PFSK-1 (cell line): ENCODE data around the gene OBSL1.

ENCODE experiments used
- FOXP2 ChIP-seq: optimal IDR thresholded peaks from 2 replicates; pipeline ENCODE3; 2011; ENCODE audit warnings: borderline replicate concordance, control low read depth, inconsistent platforms; ENCODE audit not compliant: insufficient read depth; ENCODE audit errors: extremely low read length, extremely low read depth
- POLR2AphosphoS5 ChIP-seq: IDR thresholded peaks from 2 replicates; pipeline ENCODE4 v1.6.1; 2012; ENCODE audit warnings: low read depth, mild to moderate bottlenecking, control low read depth, low read length, moderate library complexity
- SIN3A ChIP-seq: IDR thresholded peaks from 2 replicates; pipeline ENCODE4 v1.6.1; 2012; ENCODE audit warnings: mild to moderate bottlenecking, low read length, moderate library complexity, borderline replicate concordance; ENCODE audit not compliant: insufficient read depth
- TAF1 ChIP-seq: IDR thresholded peaks from 2 replicates; pipeline ENCODE4 v1.6.1; 2012; ENCODE audit warnings: low read length, control low read depth, borderline replicate concordance; ENCODE audit not compliant: insufficient read depth
- TF ChIP-seq, protein P1 (sequence below), 2 experiments: IDR thresholded peaks; 2 replicates each; pipeline versions ENCODE4 v1.6.1 to v1.8.0; 2011 to 2012; ENCODE audit warnings: low read depth in 2 of 2, low read length in 2 of 2, control low read depth in 1 of 2, inconsistent platforms in 1 of 2, mild to moderate bottlenecking in 1 of 2, moderate library complexity in 1 of 2; ENCODE audit not compliant: insufficient read depth in 1 of 2

Gene OBSL1

DNA sequence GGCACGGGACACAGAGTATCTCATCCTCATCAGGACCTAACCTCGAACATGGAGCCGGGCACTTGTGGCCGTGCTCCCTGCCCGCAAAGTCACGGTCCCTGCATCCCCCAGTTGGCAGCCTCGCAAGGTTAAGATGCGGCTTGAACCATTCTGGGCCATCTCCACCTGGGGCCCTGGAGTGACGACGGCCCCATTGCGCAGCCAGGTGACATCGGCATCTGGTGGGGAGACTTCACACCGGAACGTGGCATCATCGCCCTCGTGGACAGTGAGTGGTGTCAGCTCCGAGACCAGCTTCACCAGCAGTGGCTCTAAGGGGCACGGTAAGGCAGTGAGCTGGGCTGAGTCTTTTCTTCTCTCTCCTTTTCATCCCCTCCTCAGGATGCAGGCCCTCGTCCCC, 14.9 kb downstream of the OBSL1 start:
- TF ChIP-seq SIN3A (no peak), POLR2AphosphoS5 (no peak), FOXP2 (no peak), TAF1 (no peak)
- TF ChIP-seq, protein P1, sequence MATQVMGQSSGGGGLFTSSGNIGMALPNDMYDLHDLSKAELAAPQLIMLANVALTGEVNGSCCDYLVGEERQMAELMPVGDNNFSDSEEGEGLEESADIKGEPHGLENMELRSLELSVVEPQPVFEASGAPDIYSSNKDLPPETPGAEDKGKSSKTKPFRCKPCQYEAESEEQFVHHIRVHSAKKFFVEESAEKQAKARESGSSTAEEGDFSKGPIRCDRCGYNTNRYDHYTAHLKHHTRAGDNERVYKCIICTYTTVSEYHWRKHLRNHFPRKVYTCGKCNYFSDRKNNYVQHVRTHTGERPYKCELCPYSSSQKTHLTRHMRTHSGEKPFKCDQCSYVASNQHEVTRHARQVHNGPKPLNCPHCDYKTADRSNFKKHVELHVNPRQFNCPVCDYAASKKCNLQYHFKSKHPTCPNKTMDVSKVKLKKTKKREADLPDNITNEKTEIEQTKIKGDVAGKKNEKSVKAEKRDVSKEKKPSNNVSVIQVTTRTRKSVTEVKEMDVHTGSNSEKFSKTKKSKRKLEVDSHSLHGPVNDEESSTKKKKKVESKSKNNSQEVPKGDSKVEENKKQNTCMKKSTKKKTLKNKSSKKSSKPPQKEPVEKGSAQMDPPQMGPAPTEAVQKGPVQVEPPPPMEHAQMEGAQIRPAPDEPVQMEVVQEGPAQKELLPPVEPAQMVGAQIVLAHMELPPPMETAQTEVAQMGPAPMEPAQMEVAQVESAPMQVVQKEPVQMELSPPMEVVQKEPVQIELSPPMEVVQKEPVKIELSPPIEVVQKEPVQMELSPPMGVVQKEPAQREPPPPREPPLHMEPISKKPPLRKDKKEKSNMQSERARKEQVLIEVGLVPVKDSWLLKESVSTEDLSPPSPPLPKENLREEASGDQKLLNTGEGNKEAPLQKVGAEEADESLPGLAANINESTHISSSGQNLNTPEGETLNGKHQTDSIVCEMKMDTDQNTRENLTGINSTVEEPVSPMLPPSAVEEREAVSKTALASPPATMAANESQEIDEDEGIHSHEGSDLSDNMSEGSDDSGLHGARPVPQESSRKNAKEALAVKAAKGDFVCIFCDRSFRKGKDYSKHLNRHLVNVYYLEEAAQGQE (IDR thresholded peaks at IDR 0.05; ENCODE audit: insufficient read depth in 1 of 2, low read depth in 2 of 2, low read length in 2 of 2), result no peak

DNA sequence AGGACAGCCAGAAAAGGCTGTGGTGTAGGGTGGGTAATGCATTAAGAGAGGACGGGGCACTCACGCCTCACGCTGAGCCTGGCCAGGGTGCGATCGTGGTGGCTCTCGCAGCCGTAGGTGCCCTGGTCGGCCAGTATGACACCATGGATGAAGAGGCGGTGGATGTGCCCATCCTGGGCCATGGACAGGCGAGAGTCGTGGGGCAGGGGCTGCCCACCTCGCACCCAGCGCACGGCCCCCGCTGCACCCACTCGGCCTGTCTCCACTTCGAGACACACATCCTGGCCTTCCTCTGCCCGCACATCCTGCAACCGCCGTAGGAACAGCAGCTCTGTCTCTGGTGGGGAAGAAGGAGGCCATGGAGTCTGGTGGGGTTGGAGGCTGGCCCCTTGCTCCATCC, 15.4 kb downstream of the OBSL1 start:
- TF ChIP-seq, protein P1 (IDR thresholded peaks at IDR 0.05; ENCODE audit: insufficient read depth in 1 of 2, low read depth in 2 of 2, low read length in 2 of 2), result no peak
- no peak for TF ChIP-seq SIN3A
- no peak for TF ChIP-seq FOXP2
- no peak for TF ChIP-seq TAF1
- TF ChIP-seq POLR2AphosphoS5, result no peak

DNA sequence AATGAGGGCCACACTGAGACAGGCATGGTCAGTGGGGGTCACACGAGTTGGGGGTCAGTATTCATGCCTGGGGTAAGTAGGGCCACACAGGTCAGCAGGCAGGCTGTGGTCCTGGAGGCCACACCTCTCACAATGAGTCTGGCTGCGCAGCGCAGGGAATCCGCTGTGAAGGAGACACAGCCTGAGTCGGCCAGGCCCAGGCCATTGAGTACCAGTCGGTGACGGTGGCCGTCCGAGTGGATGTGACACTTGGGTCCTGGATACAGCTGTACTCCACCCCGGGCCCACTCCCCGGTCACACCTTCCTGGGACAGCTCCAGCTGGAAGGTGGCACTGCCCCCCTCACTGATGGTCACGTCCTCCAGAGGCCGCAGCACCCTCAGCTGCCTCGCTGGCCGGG, 17.0 kb downstream of the OBSL1 start:
- no peak for TF ChIP-seq SIN3A
- no peak for TF ChIP-seq FOXP2
- no peak for TF ChIP-seq POLR2AphosphoS5
- no peak for TF ChIP-seq TAF1
- TF ChIP-seq, protein P1 (IDR thresholded peaks at IDR 0.05; ENCODE audit: insufficient read depth in 1 of 2, low read depth in 2 of 2, low read length in 2 of 2), result no peak

DNA sequence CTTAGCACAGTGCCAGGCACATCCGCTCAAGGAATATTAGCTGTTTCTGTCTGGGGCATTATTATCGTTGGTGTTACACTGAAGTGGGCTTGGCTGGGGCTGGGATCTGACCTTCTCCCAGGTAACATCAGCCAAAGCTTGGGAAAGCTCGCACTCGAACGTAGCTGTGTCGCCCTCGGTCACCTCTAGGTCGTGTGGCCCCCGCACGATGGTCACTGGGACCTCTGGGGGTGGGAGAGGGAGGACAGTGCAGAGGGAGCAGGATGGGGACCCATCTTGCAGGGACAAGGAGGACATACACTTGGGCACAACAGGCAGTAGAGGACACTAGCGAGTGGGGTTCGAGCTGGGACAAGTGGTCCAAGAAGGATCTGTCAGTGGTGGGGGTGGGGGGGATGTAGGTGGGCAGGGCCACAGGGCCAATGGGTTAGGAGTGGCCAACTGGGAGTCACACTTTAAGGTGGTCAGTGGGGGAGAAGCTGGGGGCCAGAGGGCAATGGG, 17.8 kb downstream of the OBSL1 start:
- TF ChIP-seq TAF1, result no peak
- TF ChIP-seq SIN3A, result no peak
- TF ChIP-seq, protein P1 (IDR thresholded peaks at IDR 0.05; ENCODE audit: insufficient read depth in 1 of 2, low read depth in 2 of 2, low read length in 2 of 2), result no peak
- TF ChIP-seq FOXP2, result no peak
- TF ChIP-seq POLR2AphosphoS5, result no peak

DNA sequence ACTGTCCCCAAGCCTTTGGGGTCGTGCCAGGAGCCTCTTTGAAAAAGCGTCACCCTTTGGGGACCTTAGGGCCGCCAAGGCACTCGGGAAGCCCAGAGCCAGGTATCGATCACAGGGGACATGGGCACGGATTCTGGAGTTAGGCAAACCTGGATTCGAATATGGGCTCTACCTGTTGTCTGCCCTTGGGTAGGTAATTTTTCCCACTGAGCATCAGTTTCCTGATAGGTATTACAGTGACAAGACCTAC, 18.2 kb downstream of the OBSL1 start:
- TF ChIP-seq, protein P1 (IDR thresholded peaks at IDR 0.05; ENCODE audit: insufficient read depth in 1 of 2, low read depth in 2 of 2, low read length in 2 of 2), result no peak
- no peak for TF ChIP-seq TAF1
- TF ChIP-seq FOXP2, result no peak
